K562 treated with DMSO at 1 percent for 48 hours (cell line): Measurements from ENCODE around the gene RPP40. TPM values are rescaled to one million over a fixed set of nuclear protein-coding genes. Genes with fewer than 3 reads are reported as not detected.

ENCODE experiments used
- total RNA-seq: library from RNA; unstranded; fragments of 300-600 nt; gene quantifications from 2 replicates; pipeline ENCODE4 v1.2.3, GENCODE V29; 2022; ENCODE audit warnings: low replicate concordance; ENCODE audit errors: extremely low read depth

Gene RPP40, protein sequence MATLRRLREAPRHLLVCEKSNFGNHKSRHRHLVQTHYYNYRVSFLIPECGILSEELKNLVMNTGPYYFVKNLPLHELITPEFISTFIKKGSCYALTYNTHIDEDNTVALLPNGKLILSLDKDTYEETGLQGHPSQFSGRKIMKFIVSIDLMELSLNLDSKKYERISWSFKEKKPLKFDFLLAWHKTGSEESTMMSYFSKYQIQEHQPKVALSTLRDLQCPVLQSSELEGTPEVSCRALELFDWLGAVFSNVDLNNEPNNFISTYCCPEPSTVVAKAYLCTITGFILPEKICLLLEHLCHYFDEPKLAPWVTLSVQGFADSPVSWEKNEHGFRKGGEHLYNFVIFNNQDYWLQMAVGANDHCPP
- not detected in 2 replicates for total RNA-seq

DNA sequence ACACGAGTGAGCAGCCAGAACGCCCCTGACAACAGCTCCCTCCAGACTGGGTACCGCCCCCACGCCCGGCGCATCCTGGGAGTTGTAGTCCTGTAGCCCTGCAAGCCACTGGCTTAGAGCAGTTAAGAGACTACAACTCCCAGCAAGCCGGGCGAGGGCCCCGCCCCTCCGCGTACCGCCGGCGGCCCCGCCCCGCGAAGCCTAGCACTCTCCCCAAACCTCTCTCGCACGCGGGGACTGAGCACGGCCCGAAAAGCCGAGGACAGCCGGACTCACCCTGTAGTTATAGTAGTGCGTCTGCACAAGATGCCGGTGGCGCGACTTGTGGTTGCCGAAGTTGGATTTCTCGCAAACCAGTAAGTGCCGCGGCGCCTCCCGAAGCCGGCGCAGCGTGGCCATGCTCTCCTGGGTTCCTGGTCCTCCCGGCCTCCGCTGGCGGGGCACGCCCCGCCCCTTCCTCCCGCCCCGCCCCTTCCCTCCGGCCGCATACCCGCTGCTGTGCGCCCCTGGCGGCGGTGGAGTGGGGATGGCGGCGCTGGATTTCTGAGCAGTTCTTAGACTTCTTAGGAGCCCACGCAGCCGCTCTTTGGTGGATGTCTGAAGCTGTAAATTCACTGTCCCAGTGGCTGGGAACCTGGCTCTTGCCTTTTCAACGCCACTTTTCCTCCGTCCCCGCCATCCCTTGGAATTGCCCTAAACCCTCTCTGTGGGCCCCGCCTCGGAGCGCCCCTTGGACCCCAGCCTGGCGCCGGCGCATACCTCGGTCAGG lies at the start of gene RPP40:
Gene RPP40 (minus strand): TSS at position 434 of the 769 bp plus-strand sequence. CDS start 35 bp downstream, at position 399.

Other genes with a start within 250 kb of the RPP40 start
- gene CDYL, start 227.6 kb downstream of the RPP40 start, total RNA-seq, result not detected in 2 replicates
- gene PPP1R3G, start 81.3 kb upstream of the RPP40 start, total RNA-seq, result not detected in 2 replicates